K562 (cell line): ENCODE data around the gene RERE. TPM values are rescaled to one million over a fixed set of nuclear protein-coding genes. Genes with fewer than 3 reads are reported as not detected.

Experiments used
- ATAC-seq: fragments of 200-7000 bp; cut with Tn5 transposase; 3 replicates; pipeline ENCODE4 v1.9.1; 2020; ENCODE audit warnings: moderate library complexity
- BruUV-seq: library from RNA; stranded (reverse); fragments of 400-500 nt; replicated peaks from 2 replicates; lab custom pipeline; 2021; lab: Mats Ljungman, UMichigan
- CTCF ChIA-PET: fragments of 300-600 bp; formaldehyde crosslinking; extraction: SDS; loops from one replicate; lab custom pipeline; 2021; ENCODE audit warnings: low intra/inter-chr PET ratio; lab: Yijun Ruan, JAX
- POLR2A ChIA-PET: fragments of 300-600, 350-650 bp; sonication (Branson Sonifier 250); formaldehyde crosslinking; extraction: SDS; loops from one replicate; lab custom pipeline; 2021; ENCODE audit warnings: antibody characterized with exemption, inconsistent platforms; lab: Yijun Ruan, JAX
- DNase-seq, 4 experiments: peaks; one replicate each; pipeline versions ENCODE4 v3.0.0 to v3.0.0-alpha.2; 2011 to 2018; ENCODE audit warnings: low spot score in 3 of 4, mixed read lengths in 3 of 4; ENCODE audit errors: extremely low read depth in 1 of 4
- FAIRE-seq: peaks from 2 replicates; lab custom pipeline; 2011; peaks lifted over from hg19 to GRCh38; lab: Jason Lieb, UNC
- H2AFZ ChIP-seq: 2 replicates; pipeline ENCODE4 v1.6.0; 2011; ENCODE audit warnings: low read depth, low read length, control low read depth, inconsistent platforms
- H3K27ac ChIP-seq: fragments of 200-600 bp; 3 replicates; pipeline ENCODE4 v1.8.0; 2011; ENCODE audit warnings: low read depth, mild to moderate bottlenecking, control low read depth, inconsistent platforms, low read length, moderate library complexity, mixed read lengths; ENCODE audit errors: extremely low read depth
- H3K27me3 ChIP-seq, 2 experiments: fragments of 300-600 bp in 1 of 2; 2 replicates in 1 of 2; 3 replicates in 1 of 2; pipeline versions ENCODE4 v1.6.0 to v1.8.0; 2011; ENCODE audit warnings: inconsistent platforms in 2 of 2, low read length in 2 of 2, mild to moderate bottlenecking in 1 of 2, mixed read lengths in 1 of 2, moderate library complexity in 1 of 2; ENCODE audit not compliant: control insufficient read depth in 2 of 2, insufficient read depth in 2 of 2
- H3K36me3 ChIP-seq: fragments of 300-600 bp; 3 replicates; pipeline ENCODE4 v1.8.0; 2011; ENCODE audit warnings: mild to moderate bottlenecking, low read length, inconsistent platforms; ENCODE audit not compliant: control insufficient read depth, insufficient read depth
- H3K4me1 ChIP-seq, 2 experiments: fragments of 200-600 bp in 1 of 2; replicated peaks in 1 of 2; 2 replicates in 1 of 2; 3 replicates in 1 of 2; pipeline versions ENCODE4 v1.5.1 to v1.8.0; 2011; ENCODE audit warnings: inconsistent platforms in 2 of 2, low read length in 2 of 2, mild to moderate bottlenecking in 1 of 2, mixed read lengths in 1 of 2, moderate library complexity in 1 of 2; ENCODE audit not compliant: control insufficient read depth in 2 of 2, insufficient read depth in 2 of 2
- H3K4me2 ChIP-seq: 2 replicates; pipeline ENCODE4 v1.6.1; 2011; ENCODE audit warnings: low read length, control low read depth, inconsistent platforms, mixed read lengths; ENCODE audit not compliant: insufficient read depth
- H3K4me3 ChIP-seq: fragments of 200-600 bp; sonication (generic), shearing (Covaris generic); 2 replicates; pipeline ENCODE4 v1.5.1; 2016; ENCODE audit warnings: control low read depth, inconsistent platforms
- H3K79me2 ChIP-seq: fragments of 200-600 bp; 3 replicates; pipeline ENCODE4 v1.8.0; 2011; ENCODE audit warnings: low read length, inconsistent platforms; ENCODE audit not compliant: control insufficient read depth, insufficient read depth
- H3K9ac ChIP-seq, 2 experiments: 2 replicates each; pipeline versions ENCODE4 v1.6.0 to v1.6.1; 2011; ENCODE audit warnings: low read depth in 2 of 2, low read length in 2 of 2, control low read depth in 1 of 2, inconsistent platforms in 1 of 2, mild to moderate bottlenecking in 1 of 2, mixed read lengths in 1 of 2; ENCODE audit not compliant: insufficient read depth in 1 of 2
- H3K9me1 ChIP-seq: one replicate; pipeline ENCODE4 v1.6.0; 2011; ENCODE audit warnings: inconsistent platforms, mild to moderate bottlenecking, low read length, moderate library complexity; ENCODE audit not compliant: control insufficient read depth, insufficient read depth
- H3K9me3 ChIP-seq: replicated peaks from 2 replicates; pipeline ENCODE4 v1.5.1; 2011; ENCODE audit warnings: low read depth, low read length, inconsistent platforms; ENCODE audit not compliant: control insufficient read depth, insufficient read depth
- H4K20me1 ChIP-seq: replicated peaks from 2 replicates; pipeline ENCODE4 v1.6.1; 2011; ENCODE audit warnings: low read length, inconsistent platforms, mixed read lengths; ENCODE audit not compliant: control insufficient read depth, insufficient read depth
- ARID1B ChIP-seq: fragments of 450-650 bp; IDR thresholded peaks from 2 replicates; pipeline ENCODE4 v1.6.1; 2016; ENCODE audit warnings: antibody characterized with exemption, mild to moderate bottlenecking, inconsistent platforms
- FOXK1 ChIP-seq: sonication (generic); formaldehyde crosslinking; IDR thresholded peaks from 2 replicates; pipeline ENCODE4 v1.8.0; 2022; ENCODE audit warnings: missing genetic modification reagents, mild to moderate bottlenecking, borderline replicate concordance
- FOXP1 ChIP-seq: sonication (generic); formaldehyde crosslinking; IDR thresholded peaks from 2 replicates; pipeline ENCODE4 v1.8.0; 2022; ENCODE audit warnings: mild to moderate bottlenecking, missing genetic modification reagents
- KHSRP ChIP-seq: fragments of 450-650 bp; IDR thresholded peaks from 2 replicates; pipeline ENCODE4 v1.6.1; 2017
- MITF ChIP-seq: IDR thresholded peaks from 2 replicates; pipeline ENCODE4 v1.6.1; 2014; ENCODE audit warnings: antibody characterized with exemption
- MTA3 ChIP-seq: fragments of 450-650 bp; formaldehyde crosslinking; IDR thresholded peaks from 2 replicates; pipeline ENCODE4 v1.6.1; 2017; ENCODE audit warnings: mild to moderate bottlenecking, borderline replicate concordance
- NCOR1 ChIP-seq: fragments of 450-650 bp; IDR thresholded peaks from 2 replicates; pipeline ENCODE4 v1.6.1; 2016; ENCODE audit warnings: mild to moderate bottlenecking, moderate library complexity
- STAT6 ChIP-seq: sonication (generic); formaldehyde crosslinking; IDR thresholded peaks from 2 replicates; pipeline ENCODE4 v1.8.1; 2023; ENCODE audit warnings: mild to moderate bottlenecking, missing genetic modification reagents
- ZNF232 ChIP-seq: sonication (generic); formaldehyde crosslinking; IDR thresholded peaks from 2 replicates; pipeline ENCODE4 v1.8.0; 2022; ENCODE audit warnings: mild to moderate bottlenecking, missing genetic modification reagents
- ZNF589 ChIP-seq: fragments of 200-800 bp; sonication (Bioruptor generic); IDR thresholded peaks from 2 replicates; pipeline ENCODE4 v1.6.1; 2016; ENCODE audit warnings: low read depth, missing genetic modification characterization, missing compliant biosample characterization
- WGBS: fragments of 100-300 bp; shearing (Covaris generic); methylation state at CpG from one replicate; pipeline ENCODE4 v1.1.6; 2016; ENCODE audit warnings: low coverage, mixed read lengths; ENCODE audit not compliant: insufficient coverage; ENCODE audit errors: missing lambda C conversion rate; 5-methylcytosine and 5-hydroxymethylcytosine counted together
- in situ Hi-C: fragments of 300-500 bp; cut with MboI; formaldehyde crosslinking; loops from 4 replicates; pipeline ENCODE4 v1.15.0; 2018; ENCODE audit warnings: inconsistent platforms, mixed read lengths
- intact Hi-C: fragments of 100-400 bp; cut with micrococcal nuclease; formaldehyde crosslinking; loops from 2 replicates; pipeline ENCODE4 v1.14.2; 2022
- polyA plus RNA-seq, 8 experiments: library from polyadenylated mRNA; depleted of rRNA in 4 of 8; stranded (reverse) in 5 of 8; unstranded in 3 of 8; fragments of >200 nt; fragmentation: Nextera tagmentation in 2 of 8; fragmentation: Illumina TruSeq in 1 of 8; extraction: Ambion mirVana in 2 of 8; extraction: Trizol in 1 of 8; gene quantifications; 2 replicates each; pipeline versions ENCODE4 v1.2.1 to v1.2.3, GENCODE V29; 2011 to 2014; ENCODE audit warnings: inconsistent platforms in 1 of 8, missing spikeins in 1 of 8
- total RNA-seq, 7 experiments: library from RNA; depleted of rRNA in 6 of 7; stranded (reverse); fragments of >200 nt in 6 of 7; fragmentation: Illumina TruSeq in 2 of 7; extraction: Trizol in 2 of 7; gene quantifications; 2 replicates each; pipeline versions ENCODE4 v1.2.1 to v1.2.3, GENCODE V29; 2011 to 2021; ENCODE audit warnings: low replicate concordance in 1 of 7
- TF ChIP-seq, protein P1 (sequence below), 2 experiments: IDR thresholded peaks; 2 replicates each; pipeline ENCODE4 v1.6.1; 2012; ENCODE audit warnings: improper control_type of control experiment in 2 of 2, low read depth in 2 of 2, low read length in 2 of 2, borderline replicate concordance in 1 of 2
- TF ChIP-seq, protein P2 (sequence below): sonication (generic); formaldehyde crosslinking; IDR thresholded peaks from 2 replicates; pipeline ENCODE4 v1.8.1; 2022; ENCODE audit warnings: missing genetic modification reagents

RERE gene
- total and polyA plus RNA-seq, 9 of the 15 experiments (the other 6 are each of a cell fraction or from before 2014, with no cell fraction given) = 3.0 to 51.5 (median 13.4) TPM

GRCh38 chr1:8639148-8639547 is 178.3 kb downstream of the RERE start:
- Histone ChIP-seq H3K27ac (no peak overlapping the region), H3K79me2 (peaks cover 15% of the 10 kb centered on the region; the same call in 2 of the 3 replicates), H3K9me1 (no peaks in the 10 kb centered on the region), H3K36me3 (no peaks in the 10 kb centered on the region), H4K20me1 (peaks cover 16% of the 10 kb centered on the region), H3K9ac (no peak overlapping the region), H3K4me2 (no peak overlapping the region), H3K27me3 (no peaks in the 10 kb centered on the region), H3K9me3 (no peaks in the 10 kb centered on the region), H3K4me1 (no peaks in the 10 kb centered on the region), H2AFZ (no peak overlapping the region), H3K4me3 (no peak overlapping the region)
- BruUV-seq = no TSS peak
- POLR2A ChIA-PET = interaction anchor here (0.5 to 1.6 kb wide), 3 partner anchors 42 to 109 kb away, joined by 3 read pairs; no protein-coding TSS in a partner anchor
- DNase-seq = no peak
- intact Hi-C loops = no loop called here
- in situ Hi-C loops = no loop called here
- WGBS = 89% methylated on average over 5 of the region's 5 CpGs
- no peak for FAIRE-seq
- ATAC-seq = no peak
- CTCF ChIA-PET = no interaction called here
- TF ChIP-seq FOXK1 (CRISPR knock-in tag) = no peak
- TF ChIP-seq ZNF589 (CRISPR knock-in tag) = no peak
- no peak for TF ChIP-seq STAT6 (CRISPR knock-in tag)
- TF ChIP-seq, protein P1, sequence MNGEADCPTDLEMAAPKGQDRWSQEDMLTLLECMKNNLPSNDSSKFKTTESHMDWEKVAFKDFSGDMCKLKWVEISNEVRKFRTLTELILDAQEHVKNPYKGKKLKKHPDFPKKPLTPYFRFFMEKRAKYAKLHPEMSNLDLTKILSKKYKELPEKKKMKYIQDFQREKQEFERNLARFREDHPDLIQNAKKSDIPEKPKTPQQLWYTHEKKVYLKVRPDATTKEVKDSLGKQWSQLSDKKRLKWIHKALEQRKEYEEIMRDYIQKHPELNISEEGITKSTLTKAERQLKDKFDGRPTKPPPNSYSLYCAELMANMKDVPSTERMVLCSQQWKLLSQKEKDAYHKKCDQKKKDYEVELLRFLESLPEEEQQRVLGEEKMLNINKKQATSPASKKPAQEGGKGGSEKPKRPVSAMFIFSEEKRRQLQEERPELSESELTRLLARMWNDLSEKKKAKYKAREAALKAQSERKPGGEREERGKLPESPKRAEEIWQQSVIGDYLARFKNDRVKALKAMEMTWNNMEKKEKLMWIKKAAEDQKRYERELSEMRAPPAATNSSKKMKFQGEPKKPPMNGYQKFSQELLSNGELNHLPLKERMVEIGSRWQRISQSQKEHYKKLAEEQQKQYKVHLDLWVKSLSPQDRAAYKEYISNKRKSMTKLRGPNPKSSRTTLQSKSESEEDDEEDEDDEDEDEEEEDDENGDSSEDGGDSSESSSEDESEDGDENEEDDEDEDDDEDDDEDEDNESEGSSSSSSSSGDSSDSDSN (IDR thresholded peaks at IDR 0.05; ENCODE audit: borderline replicate concordance in 1 of 2, low read depth in 2 of 2, low read length in 2 of 2) = no peak
- TF ChIP-seq ZNF232 (CRISPR knock-in tag) = no peak
- TF ChIP-seq NCOR1 = no peak
- TF ChIP-seq MTA3 = no peak
- no peak for TF ChIP-seq KHSRP
- no peak for TF ChIP-seq ARID1B
- no peak for TF ChIP-seq MITF
- TF ChIP-seq FOXP1 = no peak
- TF ChIP-seq, protein P2, sequence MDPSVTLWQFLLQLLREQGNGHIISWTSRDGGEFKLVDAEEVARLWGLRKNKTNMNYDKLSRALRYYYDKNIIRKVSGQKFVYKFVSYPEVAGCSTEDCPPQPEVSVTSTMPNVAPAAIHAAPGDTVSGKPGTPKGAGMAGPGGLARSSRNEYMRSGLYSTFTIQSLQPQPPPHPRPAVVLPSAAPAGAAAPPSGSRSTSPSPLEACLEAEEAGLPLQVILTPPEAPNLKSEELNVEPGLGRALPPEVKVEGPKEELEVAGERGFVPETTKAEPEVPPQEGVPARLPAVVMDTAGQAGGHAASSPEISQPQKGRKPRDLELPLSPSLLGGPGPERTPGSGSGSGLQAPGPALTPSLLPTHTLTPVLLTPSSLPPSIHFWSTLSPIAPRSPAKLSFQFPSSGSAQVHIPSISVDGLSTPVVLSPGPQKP (CRISPR knock-in tag) = no peak
